Measurements from ENCODE around the gene PPFIBP1. TPM values are rescaled to one million over a fixed set of nuclear protein-coding genes. Genes with fewer than 3 reads are reported as not detected.

Gene PPFIBP1
- total and polyA plus RNA-seq, 2 of the 4 experiments (the other 2 are of a cell fraction): 30.4 to 72.2 TPM

DNA sequence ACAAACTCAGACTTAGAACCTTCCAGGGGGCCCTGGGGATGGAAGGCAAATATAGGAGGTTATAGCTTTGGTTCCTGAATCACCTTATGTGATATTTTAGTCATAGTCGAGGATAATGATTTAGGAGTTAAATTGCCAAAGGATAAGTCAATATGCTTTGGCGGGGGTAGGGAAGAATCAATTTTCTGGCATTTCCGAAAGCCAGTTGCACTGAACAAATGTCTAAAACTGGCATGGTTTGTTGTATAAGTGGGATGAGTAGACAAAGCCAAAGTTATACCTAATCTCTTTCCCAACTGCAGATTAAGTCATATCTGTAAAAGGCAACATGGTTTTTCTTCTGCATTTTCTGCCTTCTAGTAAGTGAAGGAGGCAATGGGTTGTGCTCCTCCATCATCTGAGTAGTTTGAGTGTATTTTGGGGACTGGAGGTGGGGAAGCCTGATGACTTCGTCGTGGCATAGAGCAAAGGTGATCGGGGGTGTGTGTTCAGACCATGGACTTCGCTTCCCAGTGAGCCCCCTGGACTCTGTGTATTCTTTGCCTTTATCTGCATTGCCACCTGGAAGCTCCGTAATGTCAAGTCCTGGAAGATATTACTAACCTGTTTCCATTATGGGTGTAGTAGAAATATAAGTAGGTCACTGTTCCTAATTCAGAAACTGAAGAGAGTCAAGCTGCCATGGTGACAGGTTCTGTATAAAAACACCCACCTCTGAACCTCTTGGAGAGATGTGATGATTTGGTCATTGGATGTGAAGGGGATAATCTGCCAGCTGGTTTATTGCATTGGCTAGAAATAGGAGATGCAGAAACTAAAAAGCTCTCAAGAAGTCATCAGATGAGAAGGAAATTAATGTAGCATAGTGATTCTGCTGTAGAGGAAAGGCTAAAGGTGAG is 24.5 kb downstream of the PPFIBP1 start:
- no peak for TF ChIP-seq SMC3 (IDR thresholded peaks at IDR 0.05; ENCODE audit: low read depth, low read length)
- TF ChIP-seq MXI1 (IDR thresholded peaks at IDR 0.05; ENCODE audit: borderline replicate concordance, low read depth, low read length): no peak
- no peak for TF ChIP-seq FOS (IDR thresholded peaks at IDR 0.05; ENCODE audit: low read depth, low read length)
- TF ChIP-seq, protein P1, sequence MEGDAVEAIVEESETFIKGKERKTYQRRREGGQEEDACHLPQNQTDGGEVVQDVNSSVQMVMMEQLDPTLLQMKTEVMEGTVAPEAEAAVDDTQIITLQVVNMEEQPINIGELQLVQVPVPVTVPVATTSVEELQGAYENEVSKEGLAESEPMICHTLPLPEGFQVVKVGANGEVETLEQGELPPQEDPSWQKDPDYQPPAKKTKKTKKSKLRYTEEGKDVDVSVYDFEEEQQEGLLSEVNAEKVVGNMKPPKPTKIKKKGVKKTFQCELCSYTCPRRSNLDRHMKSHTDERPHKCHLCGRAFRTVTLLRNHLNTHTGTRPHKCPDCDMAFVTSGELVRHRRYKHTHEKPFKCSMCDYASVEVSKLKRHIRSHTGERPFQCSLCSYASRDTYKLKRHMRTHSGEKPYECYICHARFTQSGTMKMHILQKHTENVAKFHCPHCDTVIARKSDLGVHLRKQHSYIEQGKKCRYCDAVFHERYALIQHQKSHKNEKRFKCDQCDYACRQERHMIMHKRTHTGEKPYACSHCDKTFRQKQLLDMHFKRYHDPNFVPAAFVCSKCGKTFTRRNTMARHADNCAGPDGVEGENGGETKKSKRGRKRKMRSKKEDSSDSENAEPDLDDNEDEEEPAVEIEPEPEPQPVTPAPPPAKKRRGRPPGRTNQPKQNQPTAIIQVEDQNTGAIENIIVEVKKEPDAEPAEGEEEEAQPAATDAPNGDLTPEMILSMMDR (conservative IDR thresholded peaks at IDR 0.05; ENCODE audit: low read depth, low read length): no peak
- no peak for TF ChIP-seq BHLHE40 (IDR thresholded peaks at IDR 0.05; ENCODE audit: low read depth, low read length)
- TF ChIP-seq, protein P2, sequence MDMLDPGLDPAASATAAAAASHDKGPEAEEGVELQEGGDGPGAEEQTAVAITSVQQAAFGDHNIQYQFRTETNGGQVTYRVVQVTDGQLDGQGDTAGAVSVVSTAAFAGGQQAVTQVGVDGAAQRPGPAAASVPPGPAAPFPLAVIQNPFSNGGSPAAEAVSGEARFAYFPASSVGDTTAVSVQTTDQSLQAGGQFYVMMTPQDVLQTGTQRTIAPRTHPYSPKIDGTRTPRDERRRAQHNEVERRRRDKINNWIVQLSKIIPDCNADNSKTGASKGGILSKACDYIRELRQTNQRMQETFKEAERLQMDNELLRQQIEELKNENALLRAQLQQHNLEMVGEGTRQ (IDR thresholded peaks at IDR 0.05; ENCODE audit: low read depth, low read length): no peak
- TF ChIP-seq, protein P3, sequence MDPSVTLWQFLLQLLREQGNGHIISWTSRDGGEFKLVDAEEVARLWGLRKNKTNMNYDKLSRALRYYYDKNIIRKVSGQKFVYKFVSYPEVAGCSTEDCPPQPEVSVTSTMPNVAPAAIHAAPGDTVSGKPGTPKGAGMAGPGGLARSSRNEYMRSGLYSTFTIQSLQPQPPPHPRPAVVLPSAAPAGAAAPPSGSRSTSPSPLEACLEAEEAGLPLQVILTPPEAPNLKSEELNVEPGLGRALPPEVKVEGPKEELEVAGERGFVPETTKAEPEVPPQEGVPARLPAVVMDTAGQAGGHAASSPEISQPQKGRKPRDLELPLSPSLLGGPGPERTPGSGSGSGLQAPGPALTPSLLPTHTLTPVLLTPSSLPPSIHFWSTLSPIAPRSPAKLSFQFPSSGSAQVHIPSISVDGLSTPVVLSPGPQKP (IDR thresholded peaks at IDR 0.05; ENCODE audit: borderline replicate concordance, low read depth, low read length): no peak
- TF ChIP-seq POLR2A (IDR thresholded peaks at IDR 0.05; ENCODE audit: low read depth, low read length): no peak
- TF ChIP-seq MAZ (IDR thresholded peaks at IDR 0.05; ENCODE audit: borderline replicate concordance, low read depth, low read length): no peak
- no peak for TF ChIP-seq RAD21 (IDR thresholded peaks at IDR 0.05; ENCODE audit: low read length)
- no peak for TF ChIP-seq NFE2L2 (IDR thresholded peaks at IDR 0.05; ENCODE audit: low read depth, low read length)
- TF ChIP-seq RCOR1 (IDR thresholded peaks at IDR 0.05; ENCODE audit: insufficient replicate concordance, low read length): no peak
- TF ChIP-seq CEBPB (IDR thresholded peaks at IDR 0.05; ENCODE audit: low read depth, low read length): no peak
- DNase-seq (no peak), ATAC-seq (ENCODE audit: low read depth) (no peak)
- Histone ChIP-seq H3K9ac (ENCODE audit: low read depth, low read length) (no peak overlapping the region; the same call in 1 of the 2 replicates), H2AK5ac (ENCODE audit: low read depth, low read length) (peak overlapping the region; percentile 81), H4K20me1 (ENCODE audit: insufficient read depth, low read length) (0 out of 2 replicates have a peak, but pooled peaks cover 3% of the 10 kb centered on the region), H2AK9ac (replicated peaks; ENCODE audit: low read depth, low read length, poor library complexity) (no peak overlapping the region), H4K8ac (ENCODE audit: low read depth in 2 of 2, low read length in 2 of 2) (peak overlapping the region; percentile 1 to 80; a peak in 3 of 4 replicates), H3K27me3 (ENCODE audit: control insufficient read depth, insufficient read depth, low read length) (no peaks in the 10 kb centered on the region), H3K79me1 (ENCODE audit: low read depth in 1 of 2, low read length in 2 of 2) (peaks cover 19 to 87% of the 10 kb centered on the region in 2 experiments), H2BK120ac (ENCODE audit: low read depth, low read length) (peak overlapping the region; percentile 97), H3K4me1 (ENCODE audit: control insufficient read depth, insufficient read depth, low read length) (peaks cover 25% of the 10 kb centered on the region), H3K4ac (ENCODE audit: low read depth, low read length) (peak overlapping the region; percentile 86), H3K4me2 (ENCODE audit: low read depth, low read length) (peak overlapping the region; percentile 88; the same call in 1 of the 2 replicates), H2BK5ac (ENCODE audit: low read depth, low read length, poor library complexity, severe bottlenecking) (peak overlapping the region; percentile 99), H2AFZ (replicated peaks; ENCODE audit: low read length, poor library complexity) (no peak overlapping the region), H3K4me3 (ENCODE audit: insufficient read depth, low read depth, low read length) (no peak overlapping the region), H3K9me1 (ENCODE audit: insufficient read depth, low read length) (peaks cover 33% of the 10 kb centered on the region), H2BK15ac (ENCODE audit: low read depth, low read length) (peak overlapping the region; percentile 53), H3K56ac (ENCODE audit: extremely low read depth, insufficient read depth, low read length) (peak overlapping the region; percentile 62), H3K18ac (ENCODE audit: low read depth, low read length) (peak overlapping the region; percentile 95), H3K23ac (ENCODE audit: low read depth, low read length) (peak overlapping the region; percentile 89), H2BK20ac (ENCODE audit: low read depth, low read length) (peak overlapping the region; percentile 88), H4K5ac (ENCODE audit: low read depth, low read length) (peak overlapping the region; percentile 89), H3K14ac (replicated peaks; ENCODE audit: low read depth, low read length) (peak overlapping the region; percentile 85), H4K91ac (ENCODE audit: insufficient read depth, low read depth, low read length) (peak overlapping the region; percentile 82), H3K27ac (ENCODE audit: insufficient read depth, low read length) (peak overlapping the region; percentile 54; the same call in 1 of the 2 replicates), H3K9me3 (ENCODE audit: control insufficient read depth, insufficient read depth, low read length) (no peaks in the 10 kb centered on the region), H3K36me3 (ENCODE audit: control insufficient read depth, insufficient read depth, low read length) (no peaks in the 10 kb centered on the region)
- in situ Hi-C loops (cut with MboI; ENCODE audit: low sequenced_read_pairs) (no loop called here), dilution Hi-C loops (cut with HindIII; ENCODE audit: low sequenced_read_pairs, unreplicated experiment) (no loop called here), intact Hi-C loops (cut with micrococcal nuclease) (no loop called here)
- ChIA-PET POLR2A (ENCODE audit: unreplicated experiment) (no interaction called here), CTCF (no interaction called here)
- 100% methylated on average over 1 of the region's 8 CpGs; no CpG with 5 or more reads in 1 of the 2 experiments for WGBS, 2 experiments (ENCODE audit: extremely low coverage in 2 of 2, insufficient read length in 1 of 2)
- no TSS peak for BruUV-seq (replicated peaks)

All from IMR-90 (cell line).